GM19043 (cell line): ENCODE data around the gene APMAP.

Experiments used
- ATAC-seq: cut with Tn5 transposase; IDR thresholded peaks from one replicate; pipeline ENCODE4 v1.9.1; 2021; ENCODE audit warnings: low read depth; ENCODE audit not compliant: unreplicated experiment

The APMAP gene

DNA sequence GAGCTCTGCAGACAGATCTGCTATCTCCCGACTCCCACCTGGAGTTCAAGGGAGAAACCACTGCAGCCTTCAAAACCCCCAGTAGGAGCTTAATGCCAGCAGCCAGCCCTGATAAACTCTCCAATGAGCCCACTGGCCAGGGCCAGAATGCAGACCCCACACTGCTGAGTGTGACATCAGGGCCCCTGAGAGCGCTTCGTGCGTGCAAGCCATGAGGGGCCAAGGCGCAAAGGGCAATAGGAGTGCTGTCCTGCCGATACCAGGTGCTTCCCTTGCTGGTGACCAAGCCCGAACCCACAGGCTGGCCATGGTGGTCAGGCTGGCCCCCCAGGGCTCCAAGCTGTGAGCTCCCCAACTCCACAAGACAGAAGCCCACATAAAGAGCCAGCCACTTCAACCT, 76.7 kb downstream of the APMAP start:
- ATAC-seq = no peak

- no peak for ATAC-seq
These were observed 77.1 kb downstream of the APMAP start for GRCh38 chr20:24915440-24915839.

- no peak for ATAC-seq
These were observed 77.9 kb downstream of the APMAP start for GRCh38 chr20:24914388-24915241.

DNA sequence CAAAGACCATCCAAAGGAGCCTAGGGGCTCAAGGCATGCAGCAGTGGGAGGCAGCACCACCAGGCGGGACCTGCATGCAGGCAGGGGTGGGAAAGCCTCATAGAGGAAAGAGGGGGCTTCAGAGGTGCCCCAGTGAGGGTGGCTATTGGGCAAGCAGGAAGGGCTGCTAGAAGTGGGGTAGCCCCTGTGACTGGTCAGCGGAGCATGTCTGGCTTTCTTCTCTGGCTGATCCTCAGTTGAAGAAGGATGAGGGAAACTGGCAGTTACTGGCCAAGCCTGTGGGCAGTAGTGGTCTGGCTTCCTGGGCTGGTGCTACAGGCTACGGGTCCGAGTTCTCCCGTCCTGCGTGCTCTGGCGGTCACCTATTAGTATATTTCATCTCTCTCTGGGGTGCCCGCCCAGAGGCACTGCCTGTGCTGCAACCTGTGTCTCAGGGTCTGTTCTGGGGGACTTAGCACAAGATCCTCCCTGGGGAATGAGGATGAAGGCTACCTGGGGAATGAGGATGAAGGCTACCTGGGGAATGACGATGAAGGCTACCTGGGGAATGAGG, 79.4 kb downstream of the APMAP start:
- ATAC-seq = no peak
